GM12878 (cell line): Measurements from ENCODE around the gene ACSL3. TPM values are rescaled to one million over a fixed set of nuclear protein-coding genes. Genes with fewer than 3 reads are reported as not detected.

Source experiments
- ATAC-seq: fragments of 200-7000 bp; cut with Tn5 transposase; 3 replicates; pipeline ENCODE4 v1.9.1; 2020; ENCODE audit warnings: mild to moderate bottlenecking, moderate library complexity
- BruUV-seq: library from RNA; stranded (reverse); fragments of 400-500 nt; replicated peaks from 2 replicates; lab custom pipeline; 2021; lab: Mats Ljungman, UMichigan
- CTCF ChIA-PET: fragments of 300-600 bp; sonication (Branson Sonifier 250); formaldehyde crosslinking; extraction: SDS; loops from one replicate; lab custom pipeline; 2021; ENCODE audit warnings: inconsistent platforms; lab: Yijun Ruan, JAX
- POLR2A ChIA-PET: fragments of 350-600 bp; formaldehyde crosslinking; extraction: SDS; loops from one replicate; lab custom pipeline; 2021; ENCODE audit warnings: inconsistent platforms; lab: Charles Lee
- RAD21 ChIA-PET: fragments of 300-600 bp; sonication (Branson Sonifier 250); formaldehyde crosslinking; loops from one replicate; lab custom pipeline; 2023; ENCODE audit warnings: antibody characterized with exemption; ENCODE audit not compliant: unreplicated experiment; lab: Charles Lee
- SMC1A ChIA-PET: fragments of 300-600 bp; sonication (Branson Sonifier 250); formaldehyde crosslinking; loops from one replicate; lab custom pipeline; 2023; ENCODE audit not compliant: unreplicated experiment, uncharacterized antibody; lab: Charles Lee
- DNase-seq: peaks from one replicate; pipeline ENCODE4 v3.0.0-alpha.2; 2011; ENCODE audit warnings: low read depth, low spot score
- FAIRE-seq: peaks from 3 replicates; lab custom pipeline; 2011; peaks lifted over from hg19 to GRCh38; lab: Jason Lieb, UNC
- H2AFZ ChIP-seq: 2 replicates; pipeline ENCODE4 v1.6.0; 2011; ENCODE audit warnings: low read depth, low read length, control low read depth; ENCODE audit not compliant: control insufficient read depth
- H3K27ac ChIP-seq: 2 replicates; pipeline ENCODE4 v1.5.1; 2011; ENCODE audit warnings: control low read depth; ENCODE audit not compliant: control insufficient read depth, insufficient read depth
- H3K27me3 ChIP-seq, 2 experiments: replicated peaks in 1 of 2; 2 replicates each; pipeline versions ENCODE4 v1.6.0 to v1.6.1; 2011; ENCODE audit warnings: low read length in 1 of 2; ENCODE audit not compliant: control insufficient read depth in 2 of 2, insufficient read depth in 2 of 2
- H3K36me3 ChIP-seq, 2 experiments: 2 replicates each; pipeline ENCODE4 v1.5.1; 2011; ENCODE audit warnings: low read length in 1 of 2; ENCODE audit not compliant: control insufficient read depth in 2 of 2, insufficient read depth in 2 of 2
- H3K4me1 ChIP-seq: 2 replicates; pipeline ENCODE4 v1.6.1; 2011; ENCODE audit warnings: mild to moderate bottlenecking, low read length, moderate library complexity, mixed read lengths; ENCODE audit not compliant: control insufficient read depth, insufficient read depth
- H3K4me2 ChIP-seq: 2 replicates; pipeline ENCODE4 v1.6.0; 2011; ENCODE audit warnings: control low read depth; ENCODE audit not compliant: control insufficient read depth, insufficient read depth
- H3K4me3 ChIP-seq: fragments of 200-600 bp; sonication (generic); 2 replicates; pipeline ENCODE4 v1.5.1; 2016
- H3K79me2 ChIP-seq: 2 replicates; pipeline ENCODE4 v1.6.0; 2011; ENCODE audit warnings: low read length; ENCODE audit not compliant: control insufficient read depth, insufficient read depth
- H3K9ac ChIP-seq: 2 replicates; pipeline ENCODE4 v1.8.0; 2011; ENCODE audit warnings: low read length, control low read depth, mixed read lengths; ENCODE audit not compliant: control insufficient read depth, insufficient read depth
- H3K9me3 ChIP-seq: replicated peaks from 3 replicates; pipeline ENCODE4 v1.5.1; 2011; ENCODE audit warnings: mild to moderate bottlenecking, low read length; ENCODE audit not compliant: control insufficient read depth, insufficient read depth
- H4K20me1 ChIP-seq: 2 replicates; pipeline ENCODE4 v1.6.0; 2011; ENCODE audit not compliant: control insufficient read depth, insufficient read depth
- BCL3 ChIP-seq: IDR thresholded peaks from 2 replicates; pipeline ENCODE4 v1.6.1; 2011; ENCODE audit warnings: borderline replicate concordance, low read depth, mild to moderate bottlenecking, moderate library complexity, low read length; ENCODE audit not compliant: insufficient read depth, poor library complexity, severe bottlenecking
- CREB1 ChIP-seq: IDR thresholded peaks from 2 replicates; pipeline ENCODE4 v1.6.1; 2012; ENCODE audit warnings: low read depth, mild to moderate bottlenecking, inconsistent platforms
- CREM ChIP-seq: IDR thresholded peaks from 2 replicates; pipeline ENCODE4 v1.6.1; 2014; ENCODE audit warnings: antibody characterized with exemption, low read depth
- CTCF ChIP-seq, 3 experiments: IDR thresholded peaks in 2 of 3; conservative IDR thresholded peaks in 1 of 3; 2 replicates each; pipeline ENCODE4 v1.5.1; 2011; ENCODE audit warnings: low read depth in 3 of 3, low read length in 3 of 3, mild to moderate bottlenecking in 3 of 3, control low read depth in 2 of 3, moderate library complexity in 2 of 3, inconsistent platforms in 1 of 3, mixed read lengths in 1 of 3; ENCODE audit not compliant: control insufficient read depth in 2 of 3, insufficient read depth in 1 of 3; ENCODE audit errors: extremely low read depth in 1 of 3
- JUND ChIP-seq: IDR thresholded peaks from 2 replicates; pipeline ENCODE4 v1.6.1; 2012; ENCODE audit warnings: low read depth, mild to moderate bottlenecking, low read length, improper control_type of control experiment, moderate library complexity
- RAD21 ChIP-seq: IDR thresholded peaks from 2 replicates; pipeline ENCODE4 v1.6.1; 2011; ENCODE audit warnings: mild to moderate bottlenecking, low read depth, low read length, moderate library complexity; ENCODE audit not compliant: insufficient read depth
- REST ChIP-seq: IDR thresholded peaks from 2 replicates; pipeline ENCODE4 v1.6.1; 2012; ENCODE audit warnings: mild to moderate bottlenecking, low read depth, low read length
- RUNX3 ChIP-seq: IDR thresholded peaks from 2 replicates; pipeline ENCODE4 v1.6.1; 2012; ENCODE audit warnings: low read length, inconsistent platforms
- SMC3 ChIP-seq: IDR thresholded peaks from 2 replicates; pipeline ENCODE4 v1.6.1; 2011; ENCODE audit warnings: low read length, improper control_type of control experiment, borderline replicate concordance
- TAF1 ChIP-seq: IDR thresholded peaks from 2 replicates; pipeline ENCODE4 v1.6.1; 2011; ENCODE audit warnings: mild to moderate bottlenecking, low read depth, low read length, borderline replicate concordance
- TBL1XR1 ChIP-seq: IDR thresholded peaks from 2 replicates; pipeline ENCODE4 v1.6.1; 2012; ENCODE audit warnings: low read depth, low read length, improper control_type of control experiment
- YY1 ChIP-seq: IDR thresholded peaks from 2 replicates; pipeline ENCODE4 v1.6.1; 2011; ENCODE audit warnings: low read depth, mild to moderate bottlenecking, low read length
- ZZZ3 ChIP-seq: IDR thresholded peaks from 2 replicates; pipeline ENCODE4 v1.6.1; 2011; ENCODE audit warnings: low read depth; ENCODE audit not compliant: control insufficient read depth, insufficient read length
- WGBS: methylation state at CpG from one replicate; pipeline ENCODE4 v1.1.6; 2016; ENCODE audit warnings: low lambda C conversion rate; ENCODE audit not compliant: insufficient replicate concordance, insufficient coverage; ENCODE audit errors: missing lambda C conversion rate; 5-methylcytosine and 5-hydroxymethylcytosine counted together
- in situ Hi-C: fragments of 300-500 bp; cut with MboI; formaldehyde crosslinking; loops from 9 replicates; pipeline ENCODE4 v1.14.3; 2018; ENCODE audit warnings: mixed read lengths
- intact Hi-C: fragments of 100-400 bp; cut with micrococcal nuclease; formaldehyde crosslinking; loops from one replicate; pipeline ENCODE4 v1.14.2; 2022; ENCODE audit not compliant: unreplicated experiment
- polyA plus RNA-seq, 11 experiments: library from polyadenylated mRNA; depleted of rRNA in 4 of 11; unstranded in 6 of 11; stranded (reverse) in 5 of 11; fragments of >200 nt; fragmentation: Nextera tagmentation in 4 of 11; fragmentation: Illumina TruSeq in 1 of 11; extraction: Ambion mirVana in 4 of 11; extraction: Trizol in 1 of 11; gene quantifications; 1 replicate in 1 of 11; 2 replicates in 10 of 11; pipeline versions ENCODE4 v1.2.1 to v1.2.3, GENCODE V29; 2011 to 2016; ENCODE audit warnings: inconsistent platforms in 2 of 11, missing spikeins in 2 of 11, low read depth in 1 of 11
- total RNA-seq, 4 experiments: library from RNA; depleted of rRNA in 3 of 4; stranded (reverse); fragments of >200 nt in 3 of 4; fragmentation: Illumina TruSeq in 1 of 4; extraction: Trizol in 1 of 4; gene quantifications; 2 replicates each; pipeline versions ENCODE4 v1.2.1 to v1.2.3, GENCODE V29; 2013 to 2021

Gene ACSL3
- total and polyA plus RNA-seq, 10 of the 15 experiments (the other 5 are each of a cell fraction or from before 2014, with no cell fraction given): 15.6 to 83.9 (median 56.7) TPM

- BruUV-seq: no TSS peak
- POLR2A ChIA-PET: interaction anchor here (1.0 kb wide), 1 partner anchor 32 kb away, joined by 3 read pairs; no protein-coding TSS in a partner anchor
Observed at GRCh38 chr2:222939208-222939856, 78.5 kb downstream of the ACSL3 start.

More at GRCh38 chr2:222939208-222939856, 78.5 kb downstream of the ACSL3 start:
- peaks cover 6% of the 10 kb centered on the region for H3K9me3 ChIP-seq
- RAD21 ChIA-PET: interaction anchor here (0.7 to 1.7 kb wide), 10 partner anchors 14 to 249 kb away, joined by 3 to 14 read pairs (median 6); no protein-coding TSS in a partner anchor
- DNase-seq (peak; percentile 45), FAIRE-seq (peak; percentile 95), ATAC-seq (peak; percentile 98)
- SMC1A ChIA-PET: interaction anchor here (0.7 to 4.2 kb wide), 15 partner anchors 9 to 248 kb away, joined by 3 to 26 read pairs (median 4); no protein-coding TSS in a partner anchor
- CTCF ChIA-PET: interaction anchor here (0.5 to 4.6 kb wide), 39 partner anchors 8 to 892 kb away, joined by 3 to 72 read pairs (median 4); no protein-coding TSS in a partner anchor
- no peak overlapping the region for H3K4me3 ChIP-seq
- TF ChIP-seq RUNX3: peak; percentile 39; the same call in 1 of the 2 replicates
- TF ChIP-seq RAD21: peak; percentile 64
- TF ChIP-seq CTCF (IDR thresholded peaks at IDR 0.05 in 2 of 3, conservative IDR thresholded peaks at IDR 0.05 in 1 of 3; ENCODE audit: control insufficient read depth in 2 of 3, extremely low read depth in 1 of 3, insufficient read depth in 1 of 3, low read depth in 3 of 3, low read length in 3 of 3): peak; percentile 82 to 85 (median 85)
- peak; percentile 76 for TF ChIP-seq SMC3
- no peak for TF ChIP-seq BCL3
- TF ChIP-seq REST: peak; percentile 63; the same call in 1 of the 2 replicates
- TF ChIP-seq TAF1: no peak
- TF ChIP-seq CREM: no peak
- no peak for TF ChIP-seq CREB1
- no peak for TF ChIP-seq JUND
- no peak for TF ChIP-seq ZZZ3
- peak; percentile 54; the same call in 1 of the 2 replicates for TF ChIP-seq YY1
- no peak for TF ChIP-seq TBL1XR1
- H3K27me3 ChIP-seq: no peaks in the 10 kb centered on the region
- H4K20me1 ChIP-seq: no peaks in the 10 kb centered on the region
- intact Hi-C loops: loop anchor here (1.0 to 2.0 kb wide), 3 partner anchors 27 to 249 kb away; no protein-coding TSS in a partner anchor
- H3K4me1 ChIP-seq: peaks cover 7% of the 10 kb centered on the region; the same call in 1 of the 2 replicates
- in situ Hi-C loops: no loop called here
- H3K79me2 ChIP-seq: no peaks in the 10 kb centered on the region
- H3K4me2 ChIP-seq: no peak overlapping the region
- H3K36me3 ChIP-seq: peaks cover 0 to 10% of the 10 kb centered on the region in 2 experiments
- H3K27ac ChIP-seq: no peak overlapping the region
- H2AFZ ChIP-seq: no peak overlapping the region
- 77% methylated on average over 6 of the region's 6 CpGs for WGBS
- no peak overlapping the region for H3K9ac ChIP-seq
